ENCODE measurements around the gene CPAMD8. TPM values are rescaled to one million over a fixed set of nuclear protein-coding genes. Genes with fewer than 3 reads are reported as not detected.

Gene CPAMD8
- total and polyA plus RNA-seq, 2 donors (not counting 3 experiments of a cell fraction or from before 2014, with no cell fraction given), result 2.2 to 3.9 TPM

GRCh38 chr19:16931306-16931705 lies 95.3 kb downstream of the CPAMD8 start:
- Histone ChIP-seq H3K4me2 (ENCODE audit: insufficient read depth, low read length) (no peak overlapping the region), H3K9me3 (replicated peaks; ENCODE audit: control insufficient read depth, insufficient read depth, low read length) (no peaks in the 10 kb centered on the region), H3K9me1 (replicated peaks; ENCODE audit: control insufficient read depth, extremely low read depth, insufficient read depth, low read length) (no peaks in the 10 kb centered on the region), H3K4me1 (ENCODE audit: control insufficient read depth, extremely low read depth, insufficient read depth, low read length) (no peaks in the 10 kb centered on the region), H3K27me3 (ENCODE audit: control insufficient read depth in 2 of 2, insufficient read depth in 2 of 2, low read length in 2 of 2) (peaks cover 1 to 6% of the 10 kb centered on the region in 2 experiments), H3K9ac (replicated peaks; ENCODE audit: extremely low read depth, insufficient read depth, low read length) (no peak overlapping the region), H3K79me2 (ENCODE audit: control insufficient read depth, insufficient read depth, low read length) (no peaks in the 10 kb centered on the region), H3K4me3 (replicated peaks in 1 of 3; ENCODE audit: insufficient read depth in 1 of 3, low read depth in 1 of 3, low read length in 3 of 3) (no peak overlapping the region), H4K20me1 (replicated peaks; ENCODE audit: control insufficient read depth, extremely low read depth, insufficient read depth, low read length) (no peaks in the 10 kb centered on the region), H2AFZ (ENCODE audit: low read depth, low read length) (no peak overlapping the region), H3K36me3 (ENCODE audit: control insufficient read depth in 2 of 2, extremely low read depth in 1 of 2, insufficient read depth in 2 of 2, low read length in 2 of 2) (no peaks in the 10 kb centered on the region), H3K27ac (ENCODE audit: insufficient read depth, low read depth, low read length) (no peak overlapping the region)
- intact Hi-C loops (cut with micrococcal nuclease), result no loop called here
- dilution Hi-C loops (cut with MboI; ENCODE audit: extremely low pct_ligation_motif_present, low sequenced_read_pairs), result no loop called here
- BruUV-seq (replicated peaks), result no TSS peak
- no peak for DNase-seq (ENCODE audit: low read depth, low spot score)
- no peak for TF ChIP-seq FOS (IDR thresholded peaks at IDR 0.05; ENCODE audit: borderline replicate concordance, insufficient read depth, low read length)
- no peak for TF ChIP-seq EZH2 (IDR thresholded peaks at IDR 0.05; ENCODE audit: borderline replicate concordance, low read depth, low read length, severe bottlenecking)
- TF ChIP-seq GATA2 (IDR thresholded peaks at IDR 0.05; ENCODE audit: insufficient read depth, insufficient read length, low read depth, low read length), result no peak
- TF ChIP-seq, protein P1, sequence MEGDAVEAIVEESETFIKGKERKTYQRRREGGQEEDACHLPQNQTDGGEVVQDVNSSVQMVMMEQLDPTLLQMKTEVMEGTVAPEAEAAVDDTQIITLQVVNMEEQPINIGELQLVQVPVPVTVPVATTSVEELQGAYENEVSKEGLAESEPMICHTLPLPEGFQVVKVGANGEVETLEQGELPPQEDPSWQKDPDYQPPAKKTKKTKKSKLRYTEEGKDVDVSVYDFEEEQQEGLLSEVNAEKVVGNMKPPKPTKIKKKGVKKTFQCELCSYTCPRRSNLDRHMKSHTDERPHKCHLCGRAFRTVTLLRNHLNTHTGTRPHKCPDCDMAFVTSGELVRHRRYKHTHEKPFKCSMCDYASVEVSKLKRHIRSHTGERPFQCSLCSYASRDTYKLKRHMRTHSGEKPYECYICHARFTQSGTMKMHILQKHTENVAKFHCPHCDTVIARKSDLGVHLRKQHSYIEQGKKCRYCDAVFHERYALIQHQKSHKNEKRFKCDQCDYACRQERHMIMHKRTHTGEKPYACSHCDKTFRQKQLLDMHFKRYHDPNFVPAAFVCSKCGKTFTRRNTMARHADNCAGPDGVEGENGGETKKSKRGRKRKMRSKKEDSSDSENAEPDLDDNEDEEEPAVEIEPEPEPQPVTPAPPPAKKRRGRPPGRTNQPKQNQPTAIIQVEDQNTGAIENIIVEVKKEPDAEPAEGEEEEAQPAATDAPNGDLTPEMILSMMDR (IDR thresholded peaks at IDR 0.05; ENCODE audit: extremely low read depth in 1 of 2, insufficient read depth in 1 of 2, low read depth in 1 of 2, low read length in 2 of 2), result no peak
- TF ChIP-seq, protein P2, sequence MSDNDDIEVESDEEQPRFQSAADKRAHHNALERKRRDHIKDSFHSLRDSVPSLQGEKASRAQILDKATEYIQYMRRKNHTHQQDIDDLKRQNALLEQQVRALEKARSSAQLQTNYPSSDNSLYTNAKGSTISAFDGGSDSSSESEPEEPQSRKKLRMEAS (IDR thresholded peaks at IDR 0.05; ENCODE audit: insufficient read depth, insufficient read length), result no peak
- TF ChIP-seq POLR2AphosphoS5 (IDR thresholded peaks at IDR 0.05; ENCODE audit: insufficient read depth, low read depth, low read length), result no peak
- TF ChIP-seq POLR2A (IDR thresholded peaks at IDR 0.05; ENCODE audit: low read depth, low read length), result no peak
- no peak for TF ChIP-seq JUN (IDR thresholded peaks at IDR 0.05; ENCODE audit: borderline replicate concordance, insufficient read depth, insufficient read length, low read depth)
- no peak for TF ChIP-seq MYC (IDR thresholded peaks at IDR 0.05; ENCODE audit: low read depth, low read length)
- POLR2A ChIA-PET, result no interaction called here
- CTCF ChIA-PET, result no interaction called here
- FAIRE-seq, result no peak

All from endothelial cell of umbilical vein (primary cell).